UCSD-AML1 (cell line): Measurements from ENCODE around the gene SH3YL1.

Experiments
- DNase-seq: peaks from one replicate; lab custom pipeline; 2025; ENCODE audit not compliant: unreplicated experiment; lab: John Stamatoyannopoulos, UW

The SH3YL1 gene

GRCh38 chr2:223971-224760 is 39.7 kb downstream of the SH3YL1 start:
- DNase-seq, result no peak

DNA sequence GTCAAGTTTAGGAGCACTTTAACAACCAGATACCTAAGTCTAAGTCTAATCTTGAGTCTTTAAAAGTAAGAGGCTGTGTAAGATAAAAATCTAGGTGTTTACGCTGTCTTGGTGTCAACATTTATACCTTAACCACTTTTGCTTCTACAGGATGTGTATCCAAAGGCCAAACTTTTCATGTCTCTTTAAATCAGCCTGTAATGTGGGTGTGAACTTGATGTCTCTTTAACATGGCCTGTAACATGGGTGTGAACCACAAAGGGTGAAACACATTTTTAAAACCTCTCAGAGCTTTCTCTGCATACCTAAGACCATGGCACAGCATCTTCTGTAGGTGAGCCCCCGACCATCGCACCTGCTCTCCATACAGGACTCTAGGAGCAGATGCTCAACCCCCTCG is 40.4 kb downstream of the SH3YL1 start:
- DNase-seq, result no peak

DNA sequence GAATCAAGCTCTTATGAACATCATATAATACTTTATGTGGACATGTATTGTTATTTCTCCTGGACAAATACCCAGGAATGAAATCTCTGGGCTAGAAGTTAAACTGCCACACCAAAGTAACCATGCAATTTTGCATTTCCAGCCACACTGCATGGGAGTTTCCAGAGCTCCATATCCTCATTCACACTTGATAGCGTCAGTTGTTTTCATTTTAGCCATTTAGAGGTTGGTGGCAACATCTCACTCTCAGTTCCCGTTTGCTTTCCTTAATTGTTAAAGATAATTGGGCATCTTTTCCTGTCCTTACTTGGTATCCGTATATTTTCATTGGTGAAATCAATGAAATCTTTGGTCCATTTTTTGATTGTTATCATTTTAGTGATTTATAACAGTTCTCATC is 47.8 kb downstream of the SH3YL1 start:
- DNase-seq, result no peak

DNA sequence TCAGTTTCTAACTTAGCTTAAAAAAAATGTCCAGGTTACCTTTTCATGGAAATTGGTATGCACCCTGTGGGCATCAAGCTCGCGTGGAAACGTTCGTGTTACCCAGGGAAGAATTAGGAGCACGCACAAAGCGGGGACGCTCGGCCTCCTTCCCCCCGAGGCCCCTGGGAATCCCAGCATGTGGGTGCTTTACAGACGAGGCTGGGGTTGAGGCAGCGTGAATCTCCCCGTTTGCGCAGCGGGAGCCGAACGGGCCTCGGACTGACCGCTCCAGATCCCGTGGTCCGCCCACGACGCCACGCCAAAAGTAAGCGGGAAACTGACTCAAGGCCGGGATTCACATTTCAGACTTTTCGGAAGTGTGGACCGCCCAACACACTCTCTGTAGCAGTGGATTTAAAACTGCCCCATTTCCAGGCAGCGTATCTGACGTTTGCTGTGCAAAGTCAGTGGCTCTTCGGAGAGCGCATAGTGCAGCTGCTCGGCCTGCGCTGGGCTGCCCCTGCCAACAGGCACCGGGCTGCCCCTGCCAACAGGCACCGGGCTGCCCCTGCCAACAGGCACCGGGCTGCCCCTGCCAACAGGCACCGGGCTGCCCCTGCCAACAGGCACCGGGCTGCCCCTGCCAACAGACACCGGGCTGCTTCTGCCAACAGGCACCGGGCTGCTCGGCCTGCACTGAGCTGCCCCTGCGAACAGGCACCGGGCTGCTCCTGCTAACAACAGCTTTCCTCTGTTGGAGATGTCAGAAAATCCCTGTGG is 49.7 kb downstream of the SH3YL1 start:
- DNase-seq, result no peak

DNA sequence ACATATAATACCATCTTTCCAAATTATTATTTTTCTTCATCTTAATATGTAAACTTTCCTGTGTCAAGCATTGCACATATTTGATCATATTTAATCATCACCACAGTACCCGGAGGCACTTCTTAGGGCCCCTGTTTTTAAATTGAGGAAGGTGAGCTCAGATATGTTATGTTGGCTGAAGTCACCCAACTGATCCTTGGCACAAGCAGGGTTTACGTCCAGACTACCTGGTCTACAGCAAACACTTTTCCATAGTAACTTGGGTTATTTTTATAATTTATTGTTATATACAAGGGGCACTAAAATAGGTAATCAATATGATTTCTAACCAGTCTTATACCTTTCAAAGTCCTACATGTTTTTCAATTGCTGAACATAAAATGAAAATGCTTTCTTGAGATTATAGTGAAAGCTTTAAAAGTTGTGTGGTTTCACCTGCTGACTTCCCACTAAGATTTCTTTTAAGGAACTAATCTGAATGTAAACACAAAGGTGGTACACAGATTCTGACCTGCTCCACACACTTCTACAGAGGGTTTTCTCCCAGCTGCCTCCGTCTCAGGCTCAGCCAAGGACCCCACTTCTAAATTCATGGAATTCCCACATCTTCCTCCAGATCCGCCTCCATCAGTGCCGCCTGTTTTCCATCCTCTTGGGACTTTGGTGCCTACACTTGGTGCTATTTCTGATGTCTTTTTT is 52.2 kb downstream of the SH3YL1 start:
- DNase-seq, result no peak

GRCh38 chr2:210660-211059 is 53.2 kb downstream of the SH3YL1 start:
- DNase-seq, result no peak

GRCh38 chr2:209470-209869 is 54.4 kb downstream of the SH3YL1 start:
- DNase-seq, result no peak

GRCh38 chr2:208335-208734 is 55.5 kb downstream of the SH3YL1 start:
- no peak for DNase-seq

DNA sequence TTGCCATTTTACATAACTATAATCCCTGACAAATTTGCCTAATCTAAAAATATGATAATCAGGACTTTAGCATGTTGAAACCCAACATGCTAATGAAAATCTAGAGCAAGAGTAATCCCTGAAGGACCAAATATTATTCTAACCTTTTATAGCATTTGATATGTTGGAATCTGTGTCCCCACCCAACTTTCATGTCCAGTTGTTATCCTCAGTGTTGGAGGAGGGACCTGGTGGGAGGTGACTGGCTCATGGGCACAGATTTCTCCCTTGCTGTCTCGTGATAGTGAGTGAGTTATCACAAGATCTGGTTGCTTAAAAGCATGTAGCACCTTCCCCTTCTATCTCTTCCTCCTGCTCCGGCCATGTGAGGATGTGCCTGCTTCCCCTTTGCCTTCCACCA is 59.8 kb downstream of the SH3YL1 start:
- DNase-seq, result no peak

DNA sequence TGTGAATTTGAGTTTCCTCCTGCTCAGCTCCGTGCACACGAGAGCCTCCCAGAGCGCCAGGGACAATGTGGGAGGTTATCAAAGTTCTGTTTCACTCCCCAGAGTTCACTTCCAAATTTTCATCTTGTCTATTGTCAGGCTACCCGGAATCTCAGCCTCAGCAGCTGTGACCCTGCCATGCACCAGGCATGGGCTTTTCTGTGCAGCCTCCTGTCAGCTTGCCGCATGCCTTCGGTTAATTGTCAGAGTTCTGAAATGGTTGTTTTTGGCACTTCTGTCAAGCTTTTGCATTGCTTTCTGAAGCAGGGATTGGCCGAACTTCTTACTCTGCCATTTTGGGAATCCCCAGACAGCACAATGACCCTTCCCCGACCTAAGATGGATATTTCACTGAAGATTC is 60.4 kb downstream of the SH3YL1 start:
- no peak for DNase-seq

DNA sequence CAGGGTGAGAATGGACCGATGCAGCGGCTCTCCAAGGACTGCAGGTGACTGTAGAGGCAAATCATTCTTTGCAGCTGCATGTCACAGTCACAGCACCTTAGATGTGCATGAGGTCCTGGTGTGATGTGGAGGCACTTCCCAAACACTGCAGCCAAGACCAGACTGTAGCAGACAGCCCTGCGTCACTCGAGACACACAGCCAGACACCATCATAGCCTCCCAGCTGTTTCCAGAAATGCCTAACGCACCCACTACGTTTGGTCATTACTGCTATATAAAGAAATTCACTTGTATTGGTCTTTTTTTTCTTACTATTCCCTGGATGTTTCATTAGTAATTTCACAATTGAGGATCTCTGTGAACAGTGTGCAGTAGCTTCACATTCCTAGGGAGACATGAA is 60.9 kb downstream of the SH3YL1 start:
- DNase-seq, result no peak

DNA sequence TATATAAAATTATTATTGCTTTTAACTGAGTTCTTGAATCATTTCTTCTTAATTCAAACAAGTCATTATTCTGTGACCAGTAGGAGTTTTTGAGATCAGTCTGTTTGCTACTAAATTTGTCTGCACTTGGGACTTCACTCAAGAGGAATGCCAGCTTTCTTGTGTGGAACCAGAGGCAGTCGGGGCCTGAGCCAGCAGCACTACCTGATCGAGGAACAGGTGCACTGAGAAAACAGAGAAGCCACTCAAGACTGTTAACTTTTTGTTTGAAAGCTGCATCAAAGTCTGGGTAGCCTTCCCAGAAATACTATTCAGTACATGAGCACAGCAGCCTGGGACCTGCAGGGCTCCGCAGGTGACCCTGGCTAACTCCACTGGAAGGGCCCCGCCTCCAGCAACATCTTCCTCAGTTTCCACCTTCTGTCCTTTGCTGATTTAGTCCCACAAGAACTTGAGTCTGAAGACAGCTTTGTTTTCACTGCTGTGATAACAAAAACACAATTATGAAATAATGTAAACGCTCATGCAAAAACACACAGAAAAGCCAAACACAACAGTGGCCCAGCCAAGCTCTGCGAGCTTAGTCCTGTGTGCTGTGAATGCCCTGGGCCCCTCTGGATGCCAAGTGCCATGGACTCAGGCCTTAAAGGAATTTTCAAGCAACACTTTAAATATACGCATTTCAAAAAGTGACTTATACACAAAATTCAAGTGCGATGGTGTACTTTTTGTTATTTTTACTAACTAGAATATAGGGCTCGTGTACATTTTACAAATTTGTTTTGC is 62.0 kb downstream of the SH3YL1 start:
- DNase-seq, result no peak

GRCh38 chr2:199041-199966 is 64.5 kb downstream of the SH3YL1 start:
- no peak for DNase-seq

GRCh38 chr2:196406-196805 is 67.4 kb downstream of the SH3YL1 start:
- no peak for DNase-seq

GRCh38 chr2:195932-196331 is 67.9 kb downstream of the SH3YL1 start:
- DNase-seq, result no peak

- no peak for DNase-seq
Observed at GRCh38 chr2:193141-193671, 70.6 kb downstream of the SH3YL1 start.

DNA sequence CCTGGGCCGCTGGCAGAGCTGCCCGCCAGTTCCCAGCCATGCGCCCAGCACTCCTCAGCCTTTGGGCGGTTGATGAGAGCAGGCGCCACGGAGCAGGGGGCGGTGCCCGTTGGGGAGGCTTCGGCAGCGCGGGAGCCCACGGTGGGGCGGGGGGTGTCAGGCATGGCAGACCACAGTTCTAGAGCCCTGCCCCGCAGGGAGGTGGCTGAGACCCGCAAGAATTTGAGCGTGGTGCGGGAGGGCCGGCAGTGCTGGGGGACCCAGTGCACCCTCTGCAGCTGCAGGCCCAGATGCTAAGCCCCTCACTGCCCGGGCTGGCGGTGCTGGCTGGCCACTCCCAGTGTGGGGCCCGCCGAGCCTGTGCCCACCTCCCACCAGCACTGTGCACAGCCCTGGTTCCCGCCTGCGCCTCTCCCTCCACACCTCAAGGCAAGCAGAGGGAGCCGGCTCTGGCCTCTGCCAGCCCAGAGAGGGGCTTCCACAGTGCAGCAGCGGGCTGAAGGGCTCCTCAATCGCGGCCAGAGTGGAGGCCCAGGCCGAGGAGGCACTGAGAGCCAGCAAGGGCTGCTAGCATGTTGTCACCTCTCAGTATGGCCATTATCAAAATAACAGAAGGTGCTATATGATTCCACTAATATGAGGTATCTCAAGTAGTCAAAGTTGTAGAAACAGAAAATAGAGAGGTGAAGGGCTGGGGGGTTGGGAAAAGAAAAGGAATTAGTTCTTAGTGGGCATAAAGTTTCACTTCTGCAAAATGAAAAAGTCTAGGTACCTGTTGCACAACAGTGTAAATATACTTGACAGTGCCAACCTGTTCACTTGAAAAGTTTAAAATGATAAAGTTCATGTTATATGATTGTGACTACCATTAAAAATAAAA is 72.3 kb downstream of the SH3YL1 start:
- no peak for DNase-seq

GRCh38 chr2:187825-188224 is 76.0 kb downstream of the SH3YL1 start:
- no peak for DNase-seq

- no peak for DNase-seq
Observed at GRCh38 chr2:185221-185620, 78.6 kb downstream of the SH3YL1 start.
